Pancreas (tissue), 10 donors: Measurements from ENCODE around the gene HPS4. TPM values are rescaled to one million over a fixed set of nuclear protein-coding genes. Genes with fewer than 3 reads are reported as not detected.

Source experiments
- ATAC-seq, 4 donors: fragments of 200-7000 bp; cut with Tn5 transposase; one replicate each; pipeline versions ENCODE4 v1.8.0 to v1.9.1; 2020; ENCODE audit warnings: mild to moderate bottlenecking in 4 of 4, moderate library complexity in 4 of 4
- DNase-seq, 6 donors: peaks; one replicate each; pipeline ENCODE4 v3.0.0-alpha.2; 2020
- FAIRE-seq: peaks from 2 replicates; lab custom pipeline; 2012; peaks lifted over from hg19 to GRCh38; lab: Jason Lieb, UNC
- H3K27ac ChIP-seq, 4 donors: fragments of 200-600 bp; sonication (generic); 1 replicate in 3 of 4; 2 replicates in 1 of 4; pipeline versions ENCODE4 v1.5.0 to v1.8.0; 2020
- H3K27me3 ChIP-seq, 4 donors: fragments of 200-600 bp; one replicate each; pipeline ENCODE4 v1.8.0; 2021
- H3K36me3 ChIP-seq, 3 donors: fragments of 200-600 bp; sonication (generic) in 1 of 3; one replicate each; pipeline versions ENCODE4 v1.5.0 to v1.8.0; 2020 to 2021
- H3K4me1 ChIP-seq, 3 donors: fragments of 200-600 bp; one replicate each; pipeline ENCODE4 v1.8.0; 2021
- H3K4me3 ChIP-seq, 4 donors: fragments of 200-600 bp; sonication (generic) in 2 of 4; one replicate each; pipeline versions ENCODE4 v1.5.0 to v1.8.0; 2020 to 2021
- H3K9me3 ChIP-seq, 4 donors: fragments of 200-600 bp; one replicate each; pipeline ENCODE4 v1.8.0; 2021
- WGBS, 2 donors: extraction: QIAGEN DNeasy Blood & Tissue Kit; methylation state at CpG; one replicate each; pipeline ENCODE4 v1.1.7; 2013; 5-methylcytosine and 5-hydroxymethylcytosine counted together
- intact Hi-C, 3 donors: fragments of 100-400 bp; cut with DNase I; formaldehyde crosslinking; loops; one replicate each; pipeline versions ENCODE4 v1.11.1 to v1.14.2; 2022
- polyA plus RNA-seq, 2 donors: library from polyadenylated mRNA; stranded (reverse); fragments of 200-250 nt; gene quantifications; one replicate each; pipeline ENCODE4 v1.2.3, GENCODE V29; 2013
- total RNA-seq, 6 donors: library from RNA; stranded (reverse); fragmentation: NEBNext Ultra II Directional in 4 of 6; extraction: Animal tissue kit (Norgen Biotek cat#: 25700) in 4 of 6; gene quantifications; one replicate each; pipeline versions ENCODE4 v1.2.1 to v1.2.4, GENCODE V29; 2021 to 2023
- TF ChIP-seq, protein P1 (sequence below), 4 donors: fragments of 200-600 bp; sonication (generic) in 3 of 4; IDR thresholded peaks; one replicate each; pipeline versions ENCODE4 v1.5.0 to v1.8.0; 2021; ENCODE audit warnings: antibody characterized with exemption in 4 of 4
- donor health status: healthy with polysubstance abuse.
- donor health status: DM: no; HTN: no; CAD: no; lungs with moderate emphysema.
- donor health status: DM: no; HTN: no; CAD: no.
- donor health status: control.
- donor health status: control.
- donor health status: Bipolar disorder and iron deficiency.
- donor health status: DM: yes; HTN: yes; CAD: no.
- donor health status: DM: no; HTN: no; CAD: no.
- donor health status: DM: no; HTN: no; CAD: no.
- donor health status: DM: yes; HTN: yes; CAD: no.

Gene HPS4
- total and polyA plus RNA-seq, 8 donors, result 14.4 to 29.5 (median 20.5) TPM

DNA sequence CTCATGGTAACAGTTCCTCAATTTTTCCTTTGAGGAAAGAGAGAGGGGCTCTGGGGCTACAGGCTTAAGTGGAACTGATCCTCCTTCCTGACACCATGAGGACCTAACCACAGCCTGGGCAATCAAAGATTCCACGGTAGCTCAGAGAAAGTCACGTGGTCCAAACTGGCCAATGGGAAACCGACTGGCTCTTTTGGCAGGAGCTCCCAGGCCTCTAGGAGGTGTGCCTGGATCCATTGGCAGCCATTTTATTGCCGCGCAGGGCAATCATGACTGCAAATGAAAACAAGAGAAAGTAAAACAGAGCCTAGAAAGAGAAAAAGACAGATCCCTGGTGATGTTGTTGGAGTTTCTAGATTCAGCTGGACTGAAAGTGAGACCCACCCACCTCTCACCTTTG lies 81.9 kb downstream of the HPS4 start:
- TF ChIP-seq, protein P1, sequence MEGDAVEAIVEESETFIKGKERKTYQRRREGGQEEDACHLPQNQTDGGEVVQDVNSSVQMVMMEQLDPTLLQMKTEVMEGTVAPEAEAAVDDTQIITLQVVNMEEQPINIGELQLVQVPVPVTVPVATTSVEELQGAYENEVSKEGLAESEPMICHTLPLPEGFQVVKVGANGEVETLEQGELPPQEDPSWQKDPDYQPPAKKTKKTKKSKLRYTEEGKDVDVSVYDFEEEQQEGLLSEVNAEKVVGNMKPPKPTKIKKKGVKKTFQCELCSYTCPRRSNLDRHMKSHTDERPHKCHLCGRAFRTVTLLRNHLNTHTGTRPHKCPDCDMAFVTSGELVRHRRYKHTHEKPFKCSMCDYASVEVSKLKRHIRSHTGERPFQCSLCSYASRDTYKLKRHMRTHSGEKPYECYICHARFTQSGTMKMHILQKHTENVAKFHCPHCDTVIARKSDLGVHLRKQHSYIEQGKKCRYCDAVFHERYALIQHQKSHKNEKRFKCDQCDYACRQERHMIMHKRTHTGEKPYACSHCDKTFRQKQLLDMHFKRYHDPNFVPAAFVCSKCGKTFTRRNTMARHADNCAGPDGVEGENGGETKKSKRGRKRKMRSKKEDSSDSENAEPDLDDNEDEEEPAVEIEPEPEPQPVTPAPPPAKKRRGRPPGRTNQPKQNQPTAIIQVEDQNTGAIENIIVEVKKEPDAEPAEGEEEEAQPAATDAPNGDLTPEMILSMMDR (IDR thresholded peaks at IDR 0.05), result no peak
- ATAC-seq (no peak), DNase-seq (no peak), FAIRE-seq (no peak)
- no peaks in the 10 kb centered on the region for H3K27me3 ChIP-seq
- no peaks in the 10 kb centered on the region for H3K4me1 ChIP-seq
- no peaks in the 10 kb centered on the region for H3K36me3 ChIP-seq
- 66 to 72% methylated on average over 5 of the region's 5 CpGs for WGBS, 2 donors
- intact Hi-C loops, result loop anchor here in 1 of 3 donors (10.0 kb wide), 1 partner anchor 63 kb away; no protein-coding TSS in a partner anchor
- no peak overlapping the region for H3K27ac ChIP-seq
- no peak overlapping the region for H3K4me3 ChIP-seq
- no peaks in the 10 kb centered on the region for H3K9me3 ChIP-seq

Other genes starting within 250 kb of the HPS4 start
- under 1 TPM; 0.14 to 0.75 (median 0.27) TPM for gene ASPHD2, start 54.5 kb downstream of the HPS4 start, total RNA-seq
- under 1 TPM; 0.23 to 0.33 TPM for gene ASPHD2, start 54.5 kb downstream of the HPS4 start, polyA plus RNA-seq
- 10 to 100 TPM in 4 of 6 donors, 1 to 10 TPM in 2; 9.5 to 13.6 (median 10.8) TPM for gene SRRD, start 94 bp upstream of the HPS4 start, total RNA-seq
- 10 to 100 TPM in 1 of 2 donors, 1 to 10 TPM in 1; 6.3 to 11.2 TPM for gene SRRD, start 94 bp upstream of the HPS4 start, polyA plus RNA-seq
- 10 to 100 TPM; 11.0 to 24.2 (median 15.7) TPM for gene TFIP11, start 28.7 kb upstream of the HPS4 start, total RNA-seq
- gene TFIP11, start 28.7 kb upstream of the HPS4 start, polyA plus RNA-seq, result 10 to 100 TPM; 20.5 to 26.7 TPM
- 100 to 1,000 TPM; 156 to 534 (median 212) TPM for gene TPST2, start 106.3 kb upstream of the HPS4 start, total RNA-seq
- gene TPST2, start 106.3 kb upstream of the HPS4 start, polyA plus RNA-seq, result 100 to 1,000 TPM in 1 of 2 donors, 10 to 100 TPM in 1; 91.4 to 135 TPM
- under 1 TPM in 3 of 6 donors, not detected in 3; 0.20 to 0.66 (median 0.34) TPM for gene CRYBB1, start 134.2 kb upstream of the HPS4 start, total RNA-seq
- under 1 TPM; 0.14 to 0.38 TPM for gene CRYBB1, start 134.2 kb upstream of the HPS4 start, polyA plus RNA-seq
- under 1 TPM in 1 of 6 donors, not detected in 5; 0.19 TPM for gene CRYBA4, start 138.2 kb upstream of the HPS4 start, total RNA-seq
- gene CRYBA4, start 138.2 kb upstream of the HPS4 start, polyA plus RNA-seq, result not detected
- under 1 TPM; 0.35 to 0.78 (median 0.60) TPM for gene MIAT, start 173.8 kb upstream of the HPS4 start, total RNA-seq
- gene MIAT, start 173.8 kb upstream of the HPS4 start, polyA plus RNA-seq, result under 1 TPM; 0.28 to 0.42 TPM